Measurements from ENCODE around the gene CCDC194.

GRCh38 chr19:17380426-17381138, 13.4 kb downstream of the CCDC194 start:
- no peak for TF ChIP-seq NFIC (IDR thresholded peaks at IDR 0.05; ENCODE audit: low read length)
- no peak for TF ChIP-seq TARDBP (CRISPR knock-in tag; IDR thresholded peaks at IDR 0.05)
